Activated CD8-positive, alpha-beta T cell treated with anti-CD3 and anti-CD28 coated beads, Interleukin-2, amount 10 ng/mL, durations not matched to agents 7 days and 5 days (primary cell): ENCODE measurements around the gene LEPR. TPM values are rescaled to one million over a fixed set of nuclear protein-coding genes. Genes with fewer than 3 reads are reported as not detected.

Source experiments
- ATAC-seq: fragments of 150-1000 bp; cut with Tn5 transposase; one replicate; pipeline ENCODE4 v1.10.0; 2021; ENCODE audit warnings: moderate library complexity
- CTCF ChIA-PET: fragments of 350-600 bp; sonication (Branson Sonifier 250); formaldehyde crosslinking; loops from one replicate; lab custom pipeline; 2021; ENCODE audit warnings: antibody characterized with exemption; lab: Charles Lee
- POLR2A ChIA-PET: fragments of 350-600 bp; sonication (Branson Sonifier 250); formaldehyde crosslinking; loops from one replicate; lab custom pipeline; 2021; ENCODE audit warnings: antibody characterized with exemption; lab: Charles Lee
- DNase-seq: peaks from one replicate; pipeline ENCODE4 v3.0.0-alpha.2; 2020
- H3K27ac Mint-ChIP-seq: one replicate; pipeline ENCODE4 v1.8.0; 2021; ENCODE audit warnings: mild to moderate bottlenecking, mixed read lengths
- H3K27me3 Mint-ChIP-seq: one replicate; pipeline ENCODE4 v1.8.0; 2021; ENCODE audit warnings: low read depth, mixed read lengths
- H3K36me3 Mint-ChIP-seq: one replicate; pipeline ENCODE4 v1.8.0; 2021; ENCODE audit warnings: low read depth, mixed read lengths
- H3K4me1 Mint-ChIP-seq: one replicate; pipeline ENCODE4 v1.8.0; 2021; ENCODE audit warnings: low read depth, mixed read lengths
- H3K4me3 Mint-ChIP-seq: one replicate; pipeline ENCODE4 v1.8.0; 2021; ENCODE audit warnings: mild to moderate bottlenecking, mixed read lengths
- H3K9me3 Mint-ChIP-seq: one replicate; pipeline ENCODE4 v1.8.0; 2022; ENCODE audit warnings: mixed read lengths; ENCODE audit not compliant: insufficient read depth
- total RNA-seq, 2 experiments: library from RNA; stranded (reverse); gene quantifications; one replicate each; pipeline ENCODE4 v1.2.3, GENCODE V29; 2021

Gene LEPR
- total RNA-seq, 2 experiments from 2014 or later = 1.3 TPM

- no peaks in the 10 kb centered on the region for H3K9me3 Mint-ChIP-seq
- no peaks in the 10 kb centered on the region for H3K36me3 Mint-ChIP-seq
- H3K4me3 Mint-ChIP-seq = no peak overlapping the region
- DNase-seq = no peak
- ChIA-PET CTCF (interaction anchor here (1.2 kb wide), 1 partner anchor 19 kb away, joined by 4 read pairs; no protein-coding TSS in a partner anchor), POLR2A (no interaction called here)
- H3K27ac Mint-ChIP-seq = no peak overlapping the region
- H3K27me3 Mint-ChIP-seq = peaks cover 13% of the 10 kb centered on the region
- ATAC-seq = no peak
- peaks cover 2% of the 10 kb centered on the region for H3K4me1 Mint-ChIP-seq
Measured at GRCh38 chr1:65412256-65412983, 8.0 kb upstream of the LEPR start.

- CTCF ChIA-PET = interaction anchor here (1.2 kb wide), 1 partner anchor 18 kb away, joined by 4 read pairs; no protein-coding TSS in a partner anchor
- POLR2A ChIA-PET = no interaction called here
Measured at GRCh38 chr1:65412984-65413375, 7.5 kb upstream of the LEPR start.

GRCh38 chr1:65414538-65414937, 5.9 kb upstream of the LEPR start:
- Mint-ChIP-seq H3K36me3 (no peaks in the 10 kb centered on the region), H3K4me1 (peaks cover 13% of the 10 kb centered on the region), H3K4me3 (no peak overlapping the region), H3K9me3 (no peaks in the 10 kb centered on the region), H3K27ac (no peak overlapping the region), H3K27me3 (peaks cover 18% of the 10 kb centered on the region)
- CTCF ChIA-PET = interaction anchor here (0.7 kb wide), 2 partner anchors 10 to 271 kb away, joined by 3 read pairs; no protein-coding TSS in a partner anchor
- DNase-seq = no peak
- POLR2A ChIA-PET = no interaction called here
- ATAC-seq = no peak

More at GRCh38 chr1:65412984-65413375, 7.5 kb upstream of the LEPR start:
- DNase-seq = no peak
- ATAC-seq = no peak
- Mint-ChIP-seq H3K27ac (no peak overlapping the region), H3K4me3 (no peak overlapping the region), H3K4me1 (peaks cover 4% of the 10 kb centered on the region), H3K9me3 (no peaks in the 10 kb centered on the region), H3K27me3 (peaks cover 13% of the 10 kb centered on the region), H3K36me3 (no peaks in the 10 kb centered on the region)

- Mint-ChIP-seq H3K9me3 (no peaks in the 10 kb centered on the region), H3K36me3 (no peaks in the 10 kb centered on the region), H3K27ac (no peak overlapping the region), H3K4me3 (no peak overlapping the region), H3K27me3 (peaks cover 16% of the 10 kb centered on the region), H3K4me1 (peaks cover 19% of the 10 kb centered on the region)
- ChIA-PET CTCF (interaction anchor here (0.8 to 2.9 kb wide), 3 partner anchors 14 to 181 kb away, joined by 3 to 10 read pairs (median 4); no protein-coding TSS in a partner anchor), POLR2A (interaction anchor here (0.6 to 1.1 kb wide), 2 partner anchors 27 to 753 kb away, joined by 3 to 4 read pairs; no protein-coding TSS in a partner anchor)
- DNase-seq (no peak), ATAC-seq (no peak)
Measured at GRCh38 chr1:65416767-65417166, 3.7 kb upstream of the LEPR start.

GRCh38 chr1:65417729-65418128, 2.7 kb upstream of the LEPR start:
- CTCF ChIA-PET = interaction anchor here (0.8 to 2.9 kb wide), 3 partner anchors 11 to 208 kb away, joined by 3 to 10 read pairs (median 5); no protein-coding TSS in a partner anchor
- POLR2A ChIA-PET = interaction anchor here (1.1 kb wide), 1 partner anchor 28 kb away, joined by 4 read pairs; no protein-coding TSS in a partner anchor
- H3K4me3 Mint-ChIP-seq = no peak overlapping the region

GRCh38 chr1:65418522-65419185, 1.8 kb upstream of the LEPR start:
- ATAC-seq = no peak
- Mint-ChIP-seq H3K4me3 (peak overlapping the region; percentile 26), H3K27me3 (peaks cover 13% of the 10 kb centered on the region), H3K9me3 (no peaks in the 10 kb centered on the region), H3K4me1 (peaks cover 19% of the 10 kb centered on the region), H3K27ac (no peak overlapping the region), H3K36me3 (peaks cover 2% of the 10 kb centered on the region)
- ChIA-PET CTCF (interaction anchor here (0.7 to 2.9 kb wide), 7 partner anchors 12 to 356 kb away, joined by 3 to 11 read pairs (median 3); no protein-coding TSS in a partner anchor), POLR2A (interaction anchor here (1.0 kb wide), 2 partner anchors 16 to 26 kb away, joined by 3 to 5 read pairs; no protein-coding TSS in a partner anchor)
- DNase-seq = no peak

More at GRCh38 chr1:65417729-65418128, 2.7 kb upstream of the LEPR start:
- Mint-ChIP-seq H3K27ac (no peak overlapping the region), H3K36me3 (no peaks in the 10 kb centered on the region), H3K4me1 (peaks cover 19% of the 10 kb centered on the region), H3K9me3 (no peaks in the 10 kb centered on the region), H3K27me3 (peaks cover 16% of the 10 kb centered on the region)
- no peak for DNase-seq
- ATAC-seq = no peak

- H3K27ac Mint-ChIP-seq = peak overlapping the region; percentile 89
- peak; percentile 96 for ATAC-seq
- DNase-seq = peak; percentile 99
- no peak overlapping the region for H3K4me3 Mint-ChIP-seq
- H3K9me3 Mint-ChIP-seq = no peaks in the 10 kb centered on the region
- POLR2A ChIA-PET = interaction anchor here (1.0 kb wide), 1 partner anchor 27 kb away, joined by 5 read pairs; no protein-coding TSS in a partner anchor
- H3K36me3 Mint-ChIP-seq = peaks cover 11% of the 10 kb centered on the region
- H3K27me3 Mint-ChIP-seq = peaks cover 12% of the 10 kb centered on the region
- H3K4me1 Mint-ChIP-seq = peaks cover 26% of the 10 kb centered on the region
- CTCF ChIA-PET = interaction anchor here (0.7 to 1.7 kb wide), 12 partner anchors 10 to 357 kb away, joined by 3 to 11 read pairs (median 4); no protein-coding TSS in a partner anchor
Measured at GRCh38 chr1:65419681-65420589, 533 bp upstream of the LEPR start.

GRCh38 chr1:65421351-65422025, 1.0 kb downstream of the LEPR start:
- peaks cover 8% of the 10 kb centered on the region for H3K27me3 Mint-ChIP-seq
- peaks cover 26% of the 10 kb centered on the region for H3K4me1 Mint-ChIP-seq
- CTCF ChIA-PET = interaction anchor here (1.5 kb wide), 1 partner anchor 10 kb away, joined by 6 read pairs; no protein-coding TSS in a partner anchor
- H3K27ac Mint-ChIP-seq = no peak overlapping the region
- POLR2A ChIA-PET = interaction anchor here (0.6 kb wide), 1 partner anchor 458 kb away, joined by 3 read pairs; no protein-coding TSS in a partner anchor
- no peaks in the 10 kb centered on the region for H3K9me3 Mint-ChIP-seq
- DNase-seq (no peak), ATAC-seq (no peak)
- no peak overlapping the region for H3K4me3 Mint-ChIP-seq
- H3K36me3 Mint-ChIP-seq = peaks cover 26% of the 10 kb centered on the region

- ChIA-PET CTCF (interaction anchor here (1.0 to 1.5 kb wide), 3 partner anchors 9 to 265 kb away, joined by 3 to 6 read pairs (median 3); no protein-coding TSS in a partner anchor), POLR2A (no interaction called here)
- Mint-ChIP-seq H3K27me3 (peaks cover 5% of the 10 kb centered on the region), H3K27ac (no peak overlapping the region), H3K4me3 (no peak overlapping the region), H3K4me1 (peaks cover 23% of the 10 kb centered on the region), H3K9me3 (no peaks in the 10 kb centered on the region), H3K36me3 (peaks cover 26% of the 10 kb centered on the region)
- ATAC-seq (no peak), DNase-seq (no peak)
Measured at GRCh38 chr1:65422241-65423203, 2.1 kb downstream of the LEPR start.
